ENCODE results near the gene INSM1.

The INSM1 gene

DNA sequence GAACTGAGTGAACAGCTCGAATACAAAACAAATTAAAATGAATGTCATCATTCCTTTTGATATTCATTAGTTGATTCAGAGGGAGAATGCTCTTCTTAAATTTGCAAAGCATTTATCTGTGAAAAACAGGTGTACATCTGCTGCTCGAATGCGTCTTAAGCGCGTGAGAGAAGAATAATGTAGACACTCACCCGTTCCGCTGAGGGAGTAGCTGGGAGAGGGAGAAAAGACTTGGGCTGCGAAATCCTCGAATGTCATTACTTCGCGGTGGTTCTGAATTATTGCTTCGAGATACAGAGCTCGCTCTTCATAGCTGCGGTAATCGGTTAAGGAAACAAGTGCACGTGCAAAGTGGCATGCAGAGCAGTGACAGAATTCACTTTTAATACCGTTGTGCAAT is 43.9 kb downstream of the INSM1 start:
- Histone ChIP-seq H3K9me2 (replicated peaks; ENCODE audit: insufficient read depth, low read length) (no peaks in the 10 kb centered on the region), H3K4me2 (ENCODE audit: low read depth, low read length) (no peak overlapping the region), H3K36me3 (replicated peaks; ENCODE audit: insufficient read depth, low read length) (no peaks in the 10 kb centered on the region), H2AFZ (ENCODE audit: low read length) (no peak overlapping the region), H3K4me3 (ENCODE audit: low read length) (no peak overlapping the region), H3K4me1 (ENCODE audit: low read length) (no peaks in the 10 kb centered on the region), H3K79me2 (ENCODE audit: low read length) (no peaks in the 10 kb centered on the region), H3K27ac (ENCODE audit: low read length) (no peak overlapping the region), H3F3A (ENCODE audit: insufficient read depth, low read length) (no peaks in the 10 kb centered on the region), H3K9me3 (replicated peaks; ENCODE audit: insufficient read depth, low read length) (no peaks in the 10 kb centered on the region), H3K27me3 (replicated peaks; ENCODE audit: insufficient read depth, low read length) (no peaks in the 10 kb centered on the region), H4K20me1 (ENCODE audit: insufficient read depth, low read length) (no peaks in the 10 kb centered on the region), H3K9ac (ENCODE audit: low read length) (no peak overlapping the region)
- no peak for DNase-seq
- TF ChIP-seq, protein P1, sequence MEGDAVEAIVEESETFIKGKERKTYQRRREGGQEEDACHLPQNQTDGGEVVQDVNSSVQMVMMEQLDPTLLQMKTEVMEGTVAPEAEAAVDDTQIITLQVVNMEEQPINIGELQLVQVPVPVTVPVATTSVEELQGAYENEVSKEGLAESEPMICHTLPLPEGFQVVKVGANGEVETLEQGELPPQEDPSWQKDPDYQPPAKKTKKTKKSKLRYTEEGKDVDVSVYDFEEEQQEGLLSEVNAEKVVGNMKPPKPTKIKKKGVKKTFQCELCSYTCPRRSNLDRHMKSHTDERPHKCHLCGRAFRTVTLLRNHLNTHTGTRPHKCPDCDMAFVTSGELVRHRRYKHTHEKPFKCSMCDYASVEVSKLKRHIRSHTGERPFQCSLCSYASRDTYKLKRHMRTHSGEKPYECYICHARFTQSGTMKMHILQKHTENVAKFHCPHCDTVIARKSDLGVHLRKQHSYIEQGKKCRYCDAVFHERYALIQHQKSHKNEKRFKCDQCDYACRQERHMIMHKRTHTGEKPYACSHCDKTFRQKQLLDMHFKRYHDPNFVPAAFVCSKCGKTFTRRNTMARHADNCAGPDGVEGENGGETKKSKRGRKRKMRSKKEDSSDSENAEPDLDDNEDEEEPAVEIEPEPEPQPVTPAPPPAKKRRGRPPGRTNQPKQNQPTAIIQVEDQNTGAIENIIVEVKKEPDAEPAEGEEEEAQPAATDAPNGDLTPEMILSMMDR (IDR thresholded peaks at IDR 0.05; ENCODE audit: low read length): no peak
- no peak for TF ChIP-seq EZH2phosphoT487 (IDR thresholded peaks at IDR 0.05; ENCODE audit: low read length)
- no peak for TF ChIP-seq EZH2 (optimal IDR thresholded peaks at IDR 0.05; ENCODE audit: low read depth, low read length)

DNA sequence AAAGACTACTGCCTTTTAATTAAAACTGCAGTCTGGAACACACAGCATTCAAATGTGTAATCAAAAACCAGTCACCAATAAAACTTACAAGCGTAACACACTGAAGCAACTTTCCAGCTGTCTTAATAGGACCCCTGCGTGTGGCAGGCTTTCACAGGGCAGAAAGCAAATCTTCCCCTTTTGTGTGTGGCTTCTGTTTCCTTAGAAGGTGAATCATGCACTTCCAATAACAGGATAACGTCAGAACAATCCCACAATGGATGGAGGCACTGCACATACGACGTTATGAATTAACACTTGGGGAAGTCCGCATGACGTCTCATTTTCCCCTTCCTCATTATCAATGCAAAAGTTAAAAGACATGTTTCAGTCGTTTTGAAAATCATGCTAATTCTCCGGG is 44.8 kb downstream of the INSM1 start:
- Histone ChIP-seq H3K4me1 (ENCODE audit: low read length) (peaks cover 8% of the 10 kb centered on the region), H3F3A (ENCODE audit: insufficient read depth, low read length) (no peaks in the 10 kb centered on the region), H2AFZ (ENCODE audit: low read length) (no peak overlapping the region), H3K27ac (ENCODE audit: low read length) (no peak overlapping the region), H3K9me2 (replicated peaks; ENCODE audit: insufficient read depth, low read length) (no peaks in the 10 kb centered on the region), H3K9ac (ENCODE audit: low read length) (no peak overlapping the region), H3K79me2 (ENCODE audit: low read length) (no peaks in the 10 kb centered on the region), H4K20me1 (ENCODE audit: insufficient read depth, low read length) (no peaks in the 10 kb centered on the region), H3K4me2 (ENCODE audit: low read depth, low read length) (no peak overlapping the region), H3K4me3 (ENCODE audit: low read length) (no peak overlapping the region), H3K36me3 (replicated peaks; ENCODE audit: insufficient read depth, low read length) (no peaks in the 10 kb centered on the region), H3K9me3 (replicated peaks; ENCODE audit: insufficient read depth, low read length) (no peaks in the 10 kb centered on the region), H3K27me3 (replicated peaks; ENCODE audit: insufficient read depth, low read length) (no peaks in the 10 kb centered on the region)
- TF ChIP-seq EZH2phosphoT487 (IDR thresholded peaks at IDR 0.05; ENCODE audit: low read length) (no peak), EZH2 (optimal IDR thresholded peaks at IDR 0.05; ENCODE audit: low read depth, low read length) (no peak)
- TF ChIP-seq, protein P1 (IDR thresholded peaks at IDR 0.05; ENCODE audit: low read length): no peak
- DNase-seq: no peak

DNA sequence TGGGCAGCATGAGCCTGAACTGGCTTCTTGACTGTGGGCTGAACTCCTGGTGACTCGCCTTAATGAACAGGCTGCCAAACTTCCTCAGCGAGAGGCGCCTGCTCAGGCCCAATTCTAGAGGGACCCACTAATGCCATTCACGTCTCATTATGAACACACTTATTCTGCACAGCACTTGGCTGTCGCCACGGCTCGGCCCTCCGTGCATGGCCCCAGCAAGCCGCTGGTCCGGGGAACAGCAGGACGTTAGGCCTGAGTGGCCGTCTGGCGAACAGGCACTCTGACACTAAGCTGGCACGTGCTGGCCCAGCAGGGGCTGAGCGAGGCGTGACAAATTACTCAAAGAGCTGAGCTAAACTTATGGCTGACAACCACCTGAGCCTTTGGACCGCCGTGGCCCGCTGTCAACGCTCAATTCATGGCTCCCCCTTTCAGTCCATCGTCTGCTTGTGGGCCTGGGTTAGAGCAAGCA is 45.9 kb downstream of the INSM1 start:
- Histone ChIP-seq H3K4me1 (ENCODE audit: low read length) (peaks cover 15% of the 10 kb centered on the region), H3K9me2 (replicated peaks; ENCODE audit: insufficient read depth, low read length) (no peaks in the 10 kb centered on the region), H3F3A (ENCODE audit: insufficient read depth, low read length) (peaks cover 3% of the 10 kb centered on the region; the same call in 1 of the 2 replicates), H3K4me2 (ENCODE audit: low read depth, low read length) (no peak overlapping the region), H3K79me2 (ENCODE audit: low read length) (no peaks in the 10 kb centered on the region), H3K27ac (ENCODE audit: low read length) (no peak overlapping the region), H3K36me3 (replicated peaks; ENCODE audit: insufficient read depth, low read length) (no peaks in the 10 kb centered on the region), H4K20me1 (ENCODE audit: insufficient read depth, low read length) (no peaks in the 10 kb centered on the region), H2AFZ (ENCODE audit: low read length) (no peak overlapping the region), H3K9me3 (replicated peaks; ENCODE audit: insufficient read depth, low read length) (no peaks in the 10 kb centered on the region), H3K9ac (ENCODE audit: low read length) (no peak overlapping the region), H3K4me3 (ENCODE audit: low read length) (no peak overlapping the region), H3K27me3 (replicated peaks; ENCODE audit: insufficient read depth, low read length) (no peaks in the 10 kb centered on the region)
- no peak for DNase-seq
- TF ChIP-seq EZH2phosphoT487 (IDR thresholded peaks at IDR 0.05; ENCODE audit: low read length) (no peak), EZH2 (optimal IDR thresholded peaks at IDR 0.05; ENCODE audit: low read depth, low read length) (no peak)
- TF ChIP-seq, protein P1 (IDR thresholded peaks at IDR 0.05; ENCODE audit: low read length): no peak

Measured in MM.1S (cell line).